Astrocyte of the spinal cord (primary cell): ENCODE data around the gene GPHN.

Source experiments
- DNase-seq: peaks from one replicate; pipeline ENCODE4 v3.0.0; 2011; ENCODE audit warnings: low read depth, low spot score
- H3K4me3 ChIP-seq: 2 replicates; pipeline ENCODE4 v1.5.1; 2011; ENCODE audit warnings: low read depth, mild to moderate bottlenecking, low read length, moderate library complexity
- in situ Hi-C: cut with HindIII; loops from 2 replicates; pipeline ENCODE4 v1.10.0; 2017; ENCODE audit warnings: low sequenced_read_pairs
- TF ChIP-seq, protein P1 (sequence below): IDR thresholded peaks from 2 replicates; pipeline ENCODE4 v1.5.1; 2012; ENCODE audit warnings: low read depth, mild to moderate bottlenecking, low read length, inconsistent platforms

GPHN gene

DNA sequence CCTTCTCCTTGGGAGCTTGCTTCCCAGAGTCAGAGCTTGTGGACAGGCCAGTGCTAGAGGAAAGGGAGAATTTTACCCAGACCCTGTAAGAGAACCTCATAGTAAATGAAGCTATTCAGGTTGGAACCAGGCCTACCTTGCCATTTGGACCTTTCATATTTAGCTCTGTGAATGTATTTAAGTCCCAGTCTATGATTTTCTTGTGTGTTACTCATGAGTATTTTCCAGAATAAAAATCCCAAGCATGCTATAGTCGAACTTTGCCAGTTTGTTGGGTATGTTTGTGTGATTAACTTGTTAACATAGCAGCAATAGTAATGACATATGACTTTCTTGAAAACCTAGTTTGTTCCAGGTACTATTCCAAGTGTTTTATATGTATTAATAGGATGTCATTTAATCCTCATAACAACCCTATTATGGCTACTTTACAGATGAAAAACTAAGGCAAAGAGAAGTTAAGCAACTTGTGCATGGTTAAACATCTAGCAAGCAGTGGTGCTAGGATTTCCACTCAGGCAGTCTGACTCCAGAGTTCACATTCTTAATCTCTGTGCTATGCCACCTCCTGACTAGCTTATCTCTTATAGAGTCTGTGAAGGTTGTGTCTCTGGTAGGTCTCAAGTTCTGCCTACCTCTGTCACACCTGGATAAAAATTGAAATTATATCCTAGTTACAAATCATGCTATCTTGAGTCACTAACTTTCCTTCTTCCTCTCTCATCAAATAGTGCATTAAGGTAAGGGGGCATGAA is 633.4 kb downstream of the GPHN start:
- in situ Hi-C loops = no loop called here
- no peak for DNase-seq
- TF ChIP-seq, protein P1, sequence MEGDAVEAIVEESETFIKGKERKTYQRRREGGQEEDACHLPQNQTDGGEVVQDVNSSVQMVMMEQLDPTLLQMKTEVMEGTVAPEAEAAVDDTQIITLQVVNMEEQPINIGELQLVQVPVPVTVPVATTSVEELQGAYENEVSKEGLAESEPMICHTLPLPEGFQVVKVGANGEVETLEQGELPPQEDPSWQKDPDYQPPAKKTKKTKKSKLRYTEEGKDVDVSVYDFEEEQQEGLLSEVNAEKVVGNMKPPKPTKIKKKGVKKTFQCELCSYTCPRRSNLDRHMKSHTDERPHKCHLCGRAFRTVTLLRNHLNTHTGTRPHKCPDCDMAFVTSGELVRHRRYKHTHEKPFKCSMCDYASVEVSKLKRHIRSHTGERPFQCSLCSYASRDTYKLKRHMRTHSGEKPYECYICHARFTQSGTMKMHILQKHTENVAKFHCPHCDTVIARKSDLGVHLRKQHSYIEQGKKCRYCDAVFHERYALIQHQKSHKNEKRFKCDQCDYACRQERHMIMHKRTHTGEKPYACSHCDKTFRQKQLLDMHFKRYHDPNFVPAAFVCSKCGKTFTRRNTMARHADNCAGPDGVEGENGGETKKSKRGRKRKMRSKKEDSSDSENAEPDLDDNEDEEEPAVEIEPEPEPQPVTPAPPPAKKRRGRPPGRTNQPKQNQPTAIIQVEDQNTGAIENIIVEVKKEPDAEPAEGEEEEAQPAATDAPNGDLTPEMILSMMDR = no peak
- no peak overlapping the region for H3K4me3 ChIP-seq

DNA sequence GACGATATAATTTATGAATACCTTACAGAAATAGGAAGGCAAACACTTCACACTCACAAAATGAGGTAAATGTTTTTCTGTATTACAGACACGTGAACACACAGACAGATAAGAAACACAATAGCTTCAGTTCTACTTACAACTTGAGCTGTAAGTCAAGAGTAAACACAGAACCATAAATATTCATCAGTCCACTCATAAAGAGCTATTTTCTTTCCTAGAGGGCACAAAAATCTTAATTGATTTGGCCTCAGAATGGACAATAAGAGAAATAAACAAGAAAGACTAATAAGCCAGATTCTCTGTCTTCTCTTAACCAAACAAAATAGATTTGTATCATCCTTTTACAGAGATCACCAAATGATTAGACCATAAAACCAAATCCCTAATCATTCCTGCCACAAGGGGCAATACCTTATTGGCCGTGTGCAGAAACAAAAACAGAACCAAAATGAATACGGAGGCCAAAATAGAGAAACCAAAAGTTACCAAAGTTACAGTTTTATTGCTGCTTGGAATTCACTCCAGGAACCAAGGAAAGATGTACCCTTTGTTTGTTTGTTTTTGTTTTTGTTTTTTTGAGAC is 643.2 kb downstream of the GPHN start:
- TF ChIP-seq, protein P1 = peak; percentile 47
- no peak for DNase-seq
- H3K4me3 ChIP-seq = no peak overlapping the region
- in situ Hi-C loops = no loop called here

DNA sequence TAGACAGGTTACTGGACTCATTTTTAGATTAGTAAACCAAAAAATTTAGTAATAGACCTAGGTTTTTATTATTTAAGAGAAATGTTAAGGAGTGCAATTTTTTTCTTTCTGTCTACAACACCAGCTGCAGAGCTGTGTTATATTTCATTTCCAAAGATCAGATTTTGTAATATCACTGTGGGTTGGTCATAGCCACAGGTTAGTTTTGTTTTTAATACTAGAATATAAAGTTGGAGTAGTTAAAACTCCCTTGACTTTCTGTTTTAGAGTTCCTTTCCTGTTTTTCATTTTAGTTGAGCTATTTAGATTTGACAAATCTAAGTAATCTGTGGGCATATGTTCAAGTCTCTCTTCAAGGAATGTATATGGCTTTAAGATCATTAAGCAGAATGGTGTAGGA is 650.6 kb downstream of the GPHN start:
- H3K4me3 ChIP-seq = no peak overlapping the region
- in situ Hi-C loops = no loop called here
- DNase-seq = no peak
- TF ChIP-seq, protein P1 = no peak

DNA sequence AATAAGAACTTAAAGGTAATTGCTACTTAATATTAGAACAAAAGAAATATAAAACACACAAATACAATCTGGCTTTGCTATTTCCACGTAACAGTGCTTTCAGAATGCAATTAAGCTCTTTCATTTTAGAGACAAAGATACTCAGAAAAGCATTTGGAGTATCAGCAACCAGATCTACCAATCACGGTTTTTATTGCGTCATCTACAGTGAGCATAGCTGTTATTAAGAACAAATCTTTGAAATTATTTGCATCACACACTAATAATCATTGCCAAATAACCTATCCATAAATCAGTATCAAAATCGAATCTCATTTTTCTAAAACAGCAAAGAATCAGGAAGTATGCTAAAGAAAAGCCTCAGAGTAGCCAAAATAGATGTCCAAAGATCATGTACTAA is 654.4 kb downstream of the GPHN start:
- in situ Hi-C loops = no loop called here
- TF ChIP-seq, protein P1 = no peak
- H3K4me3 ChIP-seq = no peak overlapping the region
- no peak for DNase-seq

DNA sequence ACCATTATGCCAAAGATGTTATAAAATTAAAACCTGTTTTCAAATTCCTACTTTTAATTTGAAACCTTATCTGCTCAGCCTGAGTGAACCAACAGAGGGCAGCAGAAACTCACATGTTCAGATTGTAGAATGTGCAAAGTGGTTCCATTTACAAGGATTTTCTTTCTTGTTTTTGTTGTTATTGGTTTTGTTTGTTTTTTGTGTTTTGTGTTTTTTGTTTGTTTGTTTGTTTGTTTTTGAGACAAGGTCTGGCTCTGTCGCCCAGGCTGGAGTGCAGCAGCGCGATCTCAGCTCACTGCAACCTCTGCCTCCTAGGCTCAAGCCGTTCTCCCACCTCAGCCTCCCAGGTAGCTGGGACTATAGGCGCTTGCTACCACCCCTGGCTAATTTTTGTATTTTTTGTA is 658.5 kb downstream of the GPHN start:
- H3K4me3 ChIP-seq = no peak overlapping the region
- TF ChIP-seq, protein P1 = peak; percentile 78
- DNase-seq = peak; percentile 51
- in situ Hi-C loops = no loop called here

DNA sequence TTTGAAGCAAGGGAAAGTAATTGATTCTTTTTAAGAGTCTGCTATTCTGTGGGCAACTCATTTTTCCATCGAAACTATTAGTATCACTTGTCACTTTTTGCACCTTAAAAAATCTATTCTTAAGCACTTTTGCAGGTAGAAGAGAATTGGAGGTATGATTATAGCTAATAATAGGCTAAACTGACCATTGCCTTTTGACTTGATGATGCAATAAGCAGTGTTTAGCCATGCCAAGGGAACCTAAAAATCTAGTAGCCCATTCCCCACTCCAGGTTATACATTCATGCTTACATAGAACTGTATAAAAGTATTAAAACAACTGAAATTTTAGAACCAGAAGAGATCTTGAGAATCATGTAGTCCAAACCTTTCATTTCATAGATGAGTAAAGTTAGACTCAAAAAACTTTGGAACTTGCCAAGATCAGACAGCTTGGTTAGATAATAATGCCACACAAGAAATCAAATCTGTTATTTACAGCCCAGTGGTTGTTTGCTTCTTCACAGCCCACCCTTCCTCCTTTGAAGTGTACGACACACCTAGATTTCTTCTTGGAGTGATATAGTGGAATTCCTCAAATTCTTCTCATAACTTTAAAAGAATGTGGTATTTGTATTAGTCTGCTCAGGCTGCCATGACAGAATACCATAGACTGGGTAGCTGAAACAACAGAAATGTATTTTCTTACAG is 659.6 kb downstream of the GPHN start:
- in situ Hi-C loops = no loop called here
- peak; percentile 14 for DNase-seq
- TF ChIP-seq, protein P1 = no peak
- no peak overlapping the region for H3K4me3 ChIP-seq
